SK-N-SH (cell line): ENCODE results near the gene SYNE1. TPM values are rescaled to one million over a fixed set of nuclear protein-coding genes. Genes with fewer than 3 reads are reported as not detected.

Source experiments
- CTCF ChIA-PET: fragments of 300-600, 350-600 bp; formaldehyde crosslinking; extraction: SDS; loops from one replicate; lab custom pipeline; 2021; lab: Yijun Ruan, JAX
- POLR2A ChIA-PET: fragments of 350-600 bp; sonication (Branson Sonifier 250); formaldehyde crosslinking; extraction: SDS; loops from one replicate; lab custom pipeline; 2020; ENCODE audit warnings: antibody characterized with exemption, inconsistent platforms; lab: Yijun Ruan, JAX
- DNase-seq: peaks from one replicate; pipeline ENCODE4 v3.0.0; 2012
- H2AFZ ChIP-seq: fragments of 200-600 bp; sonication (generic); 2 replicates; pipeline ENCODE4 v1.8.1; 2016; ENCODE audit warnings: antibody characterized with exemption, mild to moderate bottlenecking, low read depth
- H3F3A ChIP-seq: fragments of 200-600 bp; sonication (generic); replicated peaks from 2 replicates; pipeline ENCODE3; 2016; ENCODE audit warnings: antibody characterized with exemption, mild to moderate bottlenecking; ENCODE audit not compliant: insufficient read depth
- H3K27ac ChIP-seq, 2 experiments: fragments of 200-500 bp in 1 of 2; fragments of 200-600 bp in 1 of 2; sonication (Bioruptor generic) in 1 of 2; sonication (generic), shearing (Covaris generic) in 1 of 2; 2 replicates each; pipeline versions ENCODE4 v1.5.1 to v1.6.1; 2014 to 2016; ENCODE audit warnings: low read depth in 2 of 2, inconsistent platforms in 1 of 2, low read length in 1 of 2, mild to moderate bottlenecking in 1 of 2, mixed read lengths in 1 of 2
- H3K27me3 ChIP-seq: fragments of 200-600 bp; sonication (generic), shearing (Covaris generic); 2 replicates; pipeline ENCODE4 v1.6.1; 2016; ENCODE audit warnings: mixed run types; ENCODE audit not compliant: insufficient read depth
- H3K36me3 ChIP-seq, 2 experiments: fragments of 200-500 bp in 1 of 2; fragments of 200-600 bp in 1 of 2; sonication (Bioruptor generic) in 1 of 2; sonication (generic) in 1 of 2; replicated peaks in 1 of 2; 2 replicates each; pipeline versions ENCODE3 to v1.5.1; 2014 to 2016; ENCODE audit warnings: low read length in 1 of 2, mild to moderate bottlenecking in 1 of 2; ENCODE audit not compliant: insufficient read depth in 2 of 2, control insufficient read depth in 1 of 2
- H3K4me1 ChIP-seq, 2 experiments: fragments of 200-500 bp in 1 of 2; fragments of 200-600 bp in 1 of 2; sonication (Bioruptor generic) in 1 of 2; sonication (generic), shearing (Covaris generic) in 1 of 2; 2 replicates each; pipeline versions ENCODE4 v1.5.1 to v1.6.1; 2014 to 2016; ENCODE audit warnings: low read depth in 1 of 2, low read length in 1 of 2, mixed run types in 1 of 2; ENCODE audit not compliant: insufficient read depth in 2 of 2, control insufficient read depth in 1 of 2
- H3K4me2 ChIP-seq: fragments of 200-600 bp; sonication (generic), shearing (Covaris generic); 2 replicates; pipeline ENCODE4 v1.6.1; 2017; ENCODE audit warnings: mixed run types
- H3K4me3 ChIP-seq, 2 experiments: fragments of 200-500 bp in 1 of 2; fragments of 200-600 bp in 1 of 2; sonication (Bioruptor generic) in 1 of 2; sonication (generic), shearing (Covaris generic) in 1 of 2; 2 replicates each; pipeline versions ENCODE4 v1.5.1 to v1.8.1; 2014 to 2016; ENCODE audit warnings: low read depth in 2 of 2, inconsistent platforms in 1 of 2, low read length in 1 of 2, mild to moderate bottlenecking in 1 of 2, mixed read lengths in 1 of 2, moderate library complexity in 1 of 2
- H3K79me2 ChIP-seq: fragments of 200-600 bp; sonication (generic); 2 replicates; pipeline ENCODE4 v1.8.1; 2017; ENCODE audit warnings: mild to moderate bottlenecking; ENCODE audit not compliant: insufficient read depth
- H3K9ac ChIP-seq: fragments of 200-600 bp; sonication (generic); 2 replicates; pipeline ENCODE4 v1.6.1; 2017; ENCODE audit warnings: mixed run types
- H3K9me2 ChIP-seq: fragments of 200-600 bp; sonication (generic); 2 replicates; pipeline ENCODE4 v1.6.1; 2017; ENCODE audit warnings: mixed run types
- H3K9me3 ChIP-seq: fragments of 200-600 bp; sonication (generic); 2 replicates; pipeline ENCODE4 v1.6.1; 2017; ENCODE audit warnings: mixed run types, mild to moderate bottlenecking, moderate library complexity
- H4K20me1 ChIP-seq: fragments of 200-600 bp; sonication (generic); 2 replicates; pipeline ENCODE4 v1.6.1; 2017; ENCODE audit warnings: mild to moderate bottlenecking, mixed run types; ENCODE audit not compliant: insufficient read depth
- CTCF ChIP-seq: fragments of 200-600 bp; sonication (generic); IDR thresholded peaks from 2 replicates; pipeline ENCODE4 v1.6.1; 2017; ENCODE audit warnings: antibody characterized with exemption, mild to moderate bottlenecking, moderate library complexity
- ELF1 ChIP-seq: IDR thresholded peaks from 2 replicates; pipeline ENCODE4 v1.4.0; 2012
- FOXJ3 ChIP-seq: sonication (generic); formaldehyde crosslinking; IDR thresholded peaks from 2 replicates; pipeline ENCODE4 v1.5.1; 2020; ENCODE audit warnings: mild to moderate bottlenecking, missing genetic modification reagents
- FOXM1 ChIP-seq: IDR thresholded peaks from 2 replicates; pipeline ENCODE4 v1.4.0; 2012; ENCODE audit warnings: low read depth, mild to moderate bottlenecking
- GATA2 ChIP-seq: sonication (generic); formaldehyde crosslinking; IDR thresholded peaks from 2 replicates; pipeline ENCODE4 v1.5.0; 2020; ENCODE audit warnings: mild to moderate bottlenecking, missing genetic modification reagents
- JUND ChIP-seq: IDR thresholded peaks from 2 replicates; pipeline ENCODE4 v1.4.0; 2012
- MAX ChIP-seq: IDR thresholded peaks from 2 replicates; pipeline ENCODE4 v1.4.0; 2012; ENCODE audit warnings: low read depth
- MEF2A ChIP-seq: IDR thresholded peaks from 2 replicates; pipeline ENCODE4 v1.4.0; 2012; ENCODE audit warnings: low read depth, borderline replicate concordance
- MXI1 ChIP-seq: IDR thresholded peaks from 2 replicates; pipeline ENCODE4 v1.6.1; 2012; ENCODE audit warnings: mild to moderate bottlenecking, low read depth, low read length, improper control_type of control experiment
- PBX3 ChIP-seq: IDR thresholded peaks from 2 replicates; pipeline ENCODE4; 2012
- POLR2AphosphoS5 ChIP-seq: IDR thresholded peaks from 2 replicates; pipeline ENCODE4 v1.6.1; 2012; ENCODE audit warnings: low read depth, low read length
- RAD21 ChIP-seq: IDR thresholded peaks from 2 replicates; pipeline ENCODE4 v1.6.1; 2012; ENCODE audit warnings: mild to moderate bottlenecking, low read length
- RCOR1 ChIP-seq: fragments of 150-350 bp; IDR thresholded peaks from 2 replicates; pipeline ENCODE4 v1.6.1; 2017; ENCODE audit warnings: antibody characterized with exemption, low read length
- RFX5 ChIP-seq: IDR thresholded peaks from 2 replicates; pipeline ENCODE4 v1.6.1; 2012; ENCODE audit warnings: mild to moderate bottlenecking, improper control_type of control experiment, low read length
- RXRA ChIP-seq: IDR thresholded peaks from 2 replicates; pipeline ENCODE4 v1.4.0; 2012; ENCODE audit warnings: low read depth, mild to moderate bottlenecking, borderline replicate concordance
- SIN3A ChIP-seq: IDR thresholded peaks from 2 replicates; pipeline ENCODE4 v1.6.1; 2012; ENCODE audit warnings: low read depth, mild to moderate bottlenecking, low read length, moderate library complexity, borderline replicate concordance
- SMC3 ChIP-seq: IDR thresholded peaks from 2 replicates; pipeline ENCODE4 v1.6.1; 2012; ENCODE audit warnings: low read depth, low read length, improper control_type of control experiment
- TAF1 ChIP-seq: IDR thresholded peaks from 2 replicates; pipeline ENCODE4 v1.6.1; 2012; ENCODE audit warnings: low read depth, mild to moderate bottlenecking, low read length, moderate library complexity, borderline replicate concordance
- USF1 ChIP-seq: IDR thresholded peaks from 2 replicates; pipeline ENCODE4 v1.4.0; 2012; ENCODE audit warnings: low read depth, borderline replicate concordance
- USF2 ChIP-seq: fragments of 150-350 bp; IDR thresholded peaks from 2 replicates; pipeline ENCODE4 v1.6.1; 2017; ENCODE audit warnings: antibody characterized with exemption, low read length, low read depth, borderline replicate concordance
- YY1 ChIP-seq: IDR thresholded peaks from 2 replicates; pipeline ENCODE4 v1.4.0; 2012; ENCODE audit warnings: low read depth, mild to moderate bottlenecking
- WGBS: methylation state at CpG from one replicate; pipeline ENCODE4 v1.1.6; 2017; ENCODE audit warnings: low lambda C conversion rate; 5-methylcytosine and 5-hydroxymethylcytosine counted together
- polyA plus RNA-seq, 3 experiments: library from polyadenylated mRNA; depleted of rRNA; stranded (reverse); fragments of >200 nt; gene quantifications; 2 replicates each; pipeline ENCODE4 v1.2.3, GENCODE V29; 2012

Gene SYNE1
- polyA plus RNA-seq, 1 of the 3 experiments (the other 2 are of a cell fraction), result 31.1 TPM

- peaks cover 5% of the 10 kb centered on the region for H3F3A ChIP-seq
- H3K4me3 ChIP-seq, result no peak overlapping the region
- WGBS, result 59% methylated on average over 3 of the region's 3 CpGs
- no peaks in the 10 kb centered on the region for H3K9me2 ChIP-seq
- H4K20me1 ChIP-seq, result no peaks in the 10 kb centered on the region
- H2AFZ ChIP-seq, result no peak overlapping the region
- POLR2A ChIA-PET, result no interaction called here
- TF ChIP-seq JUND, result no peak
- no peak for TF ChIP-seq FOXJ3 (CRISPR knock-in tag)
- no peak for TF ChIP-seq USF1
- TF ChIP-seq RFX5, result no peak
- no peak for TF ChIP-seq YY1
- peak; percentile 85 for TF ChIP-seq CTCF
- TF ChIP-seq PBX3, result no peak
- TF ChIP-seq RAD21, result peak; percentile 80
- peak; percentile 62 for TF ChIP-seq SMC3
- peak; percentile 57 for DNase-seq
- H3K4me1 ChIP-seq, result peaks cover 0 to 2% of the 10 kb centered on the region in 2 experiments; a peak in 1 of 4 replicates
- no peak overlapping the region for H3K27ac ChIP-seq
- H3K4me2 ChIP-seq, result no peak overlapping the region
- CTCF ChIA-PET, result interaction anchor here (0.5 to 6.4 kb wide), 29 partner anchors 12 to 377 kb away, joined by 3 to 69 read pairs (median 5); no protein-coding TSS in a partner anchor
- no peaks in the 10 kb centered on the region for H3K79me2 ChIP-seq
- H3K27me3 ChIP-seq, result no peaks in the 10 kb centered on the region
- H3K9ac ChIP-seq, result no peak overlapping the region
- H3K36me3 ChIP-seq, result peaks cover 55 to 57% of the 10 kb centered on the region in 2 experiments
- no peaks in the 10 kb centered on the region for H3K9me3 ChIP-seq
Observed at GRCh38 chr6:152124429-152125074, 512.6 kb downstream of the SYNE1 start.

GRCh38 chr6:152123076-152123475 is 514.1 kb downstream of the SYNE1 start:
- ChIA-PET POLR2A (no interaction called here), CTCF (interaction anchor here (2.6 to 6.4 kb wide), 3 partner anchors 12 to 357 kb away, joined by 21 to 69 read pairs (median 31); no protein-coding TSS in a partner anchor)
- Histone ChIP-seq H3K4me2 (no peak overlapping the region), H3K9me3 (no peaks in the 10 kb centered on the region), H2AFZ (no peak overlapping the region), H3K9me2 (no peaks in the 10 kb centered on the region), H3K4me1 (peaks cover 0 to 2% of the 10 kb centered on the region in 2 experiments; a peak in 1 of 4 replicates), H3K27ac (no peak overlapping the region), H3K4me3 (no peak overlapping the region), H3K36me3 (peaks cover 45% of the 10 kb centered on the region in 2 experiments), H3K9ac (no peak overlapping the region), H3K27me3 (no peaks in the 10 kb centered on the region), H3F3A (peaks cover 8% of the 10 kb centered on the region), H4K20me1 (no peaks in the 10 kb centered on the region), H3K79me2 (no peaks in the 10 kb centered on the region)
- 96% methylated on average over 3 of the region's 3 CpGs for WGBS
- no peak for DNase-seq
- TF ChIP-seq FOXM1, result no peak
- TF ChIP-seq USF2, result no peak
- no peak for TF ChIP-seq MXI1
- TF ChIP-seq YY1, result no peak
- no peak for TF ChIP-seq MEF2A
- TF ChIP-seq FOXJ3 (CRISPR knock-in tag), result no peak
- TF ChIP-seq RCOR1, result no peak
- no peak for TF ChIP-seq ELF1
- TF ChIP-seq RAD21, result no peak
- TF ChIP-seq SIN3A, result no peak
- TF ChIP-seq CTCF, result no peak
- no peak for TF ChIP-seq GATA2 (CRISPR knock-in tag)
- no peak for TF ChIP-seq POLR2AphosphoS5
- TF ChIP-seq MAX, result no peak
- no peak for TF ChIP-seq RXRA
- TF ChIP-seq TAF1, result no peak
